Mesenteric fat pad (tissue), 1 donor: ENCODE data around the gene C1QTNF5. TPM values are rescaled to one million over a fixed set of nuclear protein-coding genes. Genes with fewer than 3 reads are reported as not detected.

Experiments used
- DNase-seq: peaks from one replicate; pipeline ENCODE4 v3.0.0-alpha.2; 2020; ENCODE audit warnings: low spot score
- long read RNA-seq: library from polyadenylated mRNA; unstranded; transcript quantifications from one replicate; pipeline ENCODE4 v2.0.0, GENCODE V29; 2020
- total RNA-seq: library from RNA; stranded (reverse); fragmentation: NEBNext Ultra II Directional; extraction: Animal tissue kit (Norgen Biotek cat#: 25700); gene quantifications from one replicate; pipeline ENCODE4 v1.2.1, GENCODE V29; 2021
- donor health status: DM: yes; HTN: yes; CAD: no.

Gene C1QTNF5
- 52.9 TPM for total RNA-seq
- long read RNA-seq = 0 reads

- no peak for DNase-seq
These were observed at the start of gene C1QTNF5 for GRCh38 chr11:119340335-119341221. C1QTNF5 (minus strand) TSS chr11:119340883; CDS start chr11:119340397, 486 bp downstream.

- DNase-seq = no peak
These were observed 49.0 kb upstream of the C1QTNF5 start for GRCh38 chr11:119389611-119390254.

GRCh38 chr11:119388103-119388502 is 47.4 kb upstream of the C1QTNF5 start:
- DNase-seq = no peak

GRCh38 chr11:119384332-119384731 is 43.6 kb upstream of the C1QTNF5 start:
- DNase-seq = no peak

- DNase-seq = peak; percentile 35
These were observed 41.8 kb upstream of the C1QTNF5 start for GRCh38 chr11:119382513-119382912.

GRCh38 chr11:119382101-119382500 is 41.4 kb upstream of the C1QTNF5 start:
- DNase-seq = no peak

- peak; percentile 99 for DNase-seq
These were observed 40.7 kb upstream of the C1QTNF5 start, which contains the start of gene USP2 for GRCh38 chr11:119381181-119381988. USP2 (minus strand) TSS chr11:119381690; CDS start chr11:119373480, 8,210 bp downstream.

- no peak for DNase-seq
These were observed 40.1 kb upstream of the C1QTNF5 start for GRCh38 chr11:119380827-119381180.

- peak; percentile 87 for DNase-seq
These were observed 39.6 kb upstream of the C1QTNF5 start for GRCh38 chr11:119380160-119380826.

- DNase-seq = peak; percentile 86
These were observed 38.3 kb upstream of the C1QTNF5 start for GRCh38 chr11:119378851-119379465.

GRCh38 chr11:119377961-119378667 is 37.4 kb upstream of the C1QTNF5 start:
- DNase-seq = peak; percentile 62

- peak; percentile 80 for DNase-seq
These were observed 36.6 kb upstream of the C1QTNF5 start for GRCh38 chr11:119377112-119377901.

GRCh38 chr11:119376197-119376847 is 35.6 kb upstream of the C1QTNF5 start:
- DNase-seq = peak; percentile 87

- peak; percentile 90 for DNase-seq
These were observed 34.9 kb upstream of the C1QTNF5 start for GRCh38 chr11:119375337-119376196.

GRCh38 chr11:119374632-119375336 is 34.1 kb upstream of the C1QTNF5 start:
- peak; percentile 85 for DNase-seq

- peak; percentile 84 for DNase-seq
These were observed 33.4 kb upstream of the C1QTNF5 start for GRCh38 chr11:119373921-119374631.
